Smooth muscle cell (in vitro differentiated cells): Measurements from ENCODE around the gene SMG6. TPM values are rescaled to one million over a fixed set of nuclear protein-coding genes. Genes with fewer than 3 reads are reported as not detected.
A peak's percentile ranks its signal among the peaks of the same experiment; 100 is the strongest.

Experiments used
- DNase-seq: peaks from one replicate; lab custom pipeline; 2025; ENCODE audit not compliant: unreplicated experiment; lab: John Stamatoyannopoulos, UW
- H2AFZ ChIP-seq: fragments of 200-600 bp; sonication (generic); 2 replicates; pipeline ENCODE4 v1.6.0; 2016; ENCODE audit warnings: antibody characterized with exemption, low read depth, mild to moderate bottlenecking
- H3F3A ChIP-seq: fragments of 200-600 bp; sonication (generic); 2 replicates; pipeline ENCODE4 v1.6.0; 2017; ENCODE audit warnings: antibody characterized with exemption, low read depth
- H3K27ac ChIP-seq: fragments of 200-600 bp; sonication (generic); 2 replicates; pipeline ENCODE4 v1.5.1; 2016; ENCODE audit warnings: low read depth, mild to moderate bottlenecking
- H3K27me3 ChIP-seq: fragments of 200-600 bp; sonication (generic); 2 replicates; pipeline ENCODE4 v1.6.1; 2016; ENCODE audit warnings: low read depth, mild to moderate bottlenecking
- H3K36me3 ChIP-seq: fragments of 200-600 bp; sonication (generic); 2 replicates; pipeline ENCODE4 v1.5.1; 2016; ENCODE audit warnings: low read depth
- H3K4me1 ChIP-seq: fragments of 200-600 bp; sonication (generic); 2 replicates; pipeline ENCODE4 v1.5.1; 2016; ENCODE audit warnings: low read depth
- H3K4me2 ChIP-seq: fragments of 200-600 bp; sonication (generic); 2 replicates; pipeline ENCODE4 v1.6.0; 2016; ENCODE audit warnings: mild to moderate bottlenecking
- H3K4me3 ChIP-seq: fragments of 200-600 bp; sonication (generic); 2 replicates; pipeline ENCODE4 v1.5.1; 2016; ENCODE audit warnings: mild to moderate bottlenecking
- H3K79me2 ChIP-seq: fragments of 200-600 bp; sonication (generic); 2 replicates; pipeline ENCODE4 v1.6.0; 2016; ENCODE audit warnings: low read depth, mild to moderate bottlenecking
- H3K9ac ChIP-seq: fragments of 200-600 bp; sonication (generic); 2 replicates; pipeline ENCODE4 v1.6.0; 2016; ENCODE audit warnings: low read depth
- H3K9me3 ChIP-seq: fragments of 200-600 bp; sonication (generic); replicated peaks from 2 replicates; pipeline ENCODE4 v1.5.1; 2016; ENCODE audit warnings: low read depth
- H4K20me1 ChIP-seq: fragments of 200-600 bp; sonication (generic); 2 replicates; pipeline ENCODE4 v1.6.0; 2016; ENCODE audit warnings: low read depth
- CTCF ChIP-seq: fragments of 200-600 bp; sonication (generic); IDR thresholded peaks from 2 replicates; pipeline ENCODE4 v1.5.1; 2017; ENCODE audit warnings: borderline replicate concordance, mild to moderate bottlenecking, antibody characterized with exemption; ENCODE audit not compliant: insufficient read depth, poor library complexity, severe bottlenecking
- WGBS: methylation state at CpG from one replicate; pipeline ENCODE4 v1.1.7; 2016; ENCODE audit warnings: low lambda C conversion rate; 5-methylcytosine and 5-hydroxymethylcytosine counted together
- polyA plus RNA-seq: library from polyadenylated mRNA; unstranded; fragments of >200 nt; fragmentation: Nextera tagmentation; extraction: Ambion mirVana; gene quantifications from 2 replicates; pipeline ENCODE4 v1.2.1, GENCODE V29; 2016
- total RNA-seq: library from RNA; depleted of rRNA; stranded (reverse); fragments of >200 nt; gene quantifications from 2 replicates; pipeline ENCODE4 v1.2.3, GENCODE V29; 2014

The SMG6 gene
- total and polyA plus RNA-seq, 2 experiments from 2014 or later: 10.6 to 21.4 TPM

- H3K79me2 ChIP-seq: no peaks in the 10 kb centered on the region
- TF ChIP-seq CTCF: no peak
- H3K9me3 ChIP-seq: no peaks in the 10 kb centered on the region
- H4K20me1 ChIP-seq: peaks cover 9% of the 10 kb centered on the region
- peak overlapping the region; percentile 85 for H3K27ac ChIP-seq
- H3K4me1 ChIP-seq: peaks cover 27% of the 10 kb centered on the region
- no peaks in the 10 kb centered on the region for H3K36me3 ChIP-seq
- no peak for DNase-seq
- H3K9ac ChIP-seq: peak overlapping the region; percentile 34
- no peak overlapping the region for H2AFZ ChIP-seq
- H3K4me2 ChIP-seq: peak overlapping the region; percentile 70
- no peaks in the 10 kb centered on the region for H3K27me3 ChIP-seq
- peaks cover 45% of the 10 kb centered on the region for H3F3A ChIP-seq
- 73% methylated on average over 7 of the region's 7 CpGs for WGBS
- H3K4me3 ChIP-seq: no peak overlapping the region
These were observed 180.0 kb downstream of the SMG6 start for GRCh38 chr17:2123375-2124251.

- H3K4me1 ChIP-seq: peaks cover 27% of the 10 kb centered on the region
- TF ChIP-seq CTCF: no peak
- H3K9me3 ChIP-seq: no peaks in the 10 kb centered on the region
- peaks cover 45% of the 10 kb centered on the region for H3F3A ChIP-seq
- peak overlapping the region; percentile 34 for H3K9ac ChIP-seq
- H3K4me2 ChIP-seq: peak overlapping the region; percentile 48
- H3K36me3 ChIP-seq: no peaks in the 10 kb centered on the region
- DNase-seq: no peak
- H3K27ac ChIP-seq: peak overlapping the region; percentile 85
- H2AFZ ChIP-seq: no peak overlapping the region
- H3K4me3 ChIP-seq: no peak overlapping the region
- H3K79me2 ChIP-seq: no peaks in the 10 kb centered on the region
- 67% methylated on average over 16 of the region's 16 CpGs for WGBS
- H4K20me1 ChIP-seq: peaks cover 12% of the 10 kb centered on the region
- no peaks in the 10 kb centered on the region for H3K27me3 ChIP-seq
These were observed 180.8 kb downstream of the SMG6 start for GRCh38 chr17:2122641-2123302.

GRCh38 chr17:2120586-2121335, 182.8 kb downstream of the SMG6 start:
- H3K9me3 ChIP-seq: no peaks in the 10 kb centered on the region

More at GRCh38 chr17:2120586-2121335, 182.8 kb downstream of the SMG6 start:
- no peak for DNase-seq
- Histone ChIP-seq H3K36me3 (no peaks in the 10 kb centered on the region), H3K27me3 (no peaks in the 10 kb centered on the region), H3K9ac (no peak overlapping the region), H2AFZ (no peak overlapping the region), H3K4me2 (no peak overlapping the region), H3K79me2 (no peaks in the 10 kb centered on the region), H3K4me3 (no peak overlapping the region), H4K20me1 (peaks cover 16% of the 10 kb centered on the region), H3K4me1 (peaks cover 27% of the 10 kb centered on the region), H3K27ac (peak overlapping the region; percentile 70), H3F3A (peaks cover 45% of the 10 kb centered on the region)
- TF ChIP-seq CTCF: no peak
- WGBS: 58% methylated on average over 8 of the region's 8 CpGs
